ENCODE results near the gene PPP1R1C. TPM values are rescaled to one million over a fixed set of nuclear protein-coding genes. Genes with fewer than 3 reads are reported as not detected.

PPP1R1C gene
- total RNA-seq, 1 experiment from 2014 or later = 2.0 TPM

GRCh38 chr2:182163878-182164277, 178.2 kb downstream of the PPP1R1C start:
- H3K27me3 Mint-ChIP-seq (ENCODE audit: unreplicated experiment) = no peaks in the 10 kb centered on the region
- intact Hi-C loops (cut with micrococcal nuclease; ENCODE audit: unreplicated experiment) = no loop called here
- no peak for TF ChIP-seq CTCF (IDR thresholded peaks at IDR 0.05; ENCODE audit: unreplicated experiment)
- DNase-seq = no peak
- BruUV-seq (replicated peaks) = no TSS peak
- H3K9me3 Mint-ChIP-seq (ENCODE audit: low read depth, unreplicated experiment) = no peaks in the 10 kb centered on the region
- no peaks in the 10 kb centered on the region for H3K36me3 Mint-ChIP-seq (ENCODE audit: insufficient read depth, unreplicated experiment)
- H3K4me1 Mint-ChIP-seq (ENCODE audit: low read depth, unreplicated experiment) = no peaks in the 10 kb centered on the region
- H3K27ac Mint-ChIP-seq (ENCODE audit: unreplicated experiment) = no peak overlapping the region
- CTCF ChIA-PET = no interaction called here
- no peak overlapping the region for H3K4me3 Mint-ChIP-seq (ENCODE audit: low read depth, unreplicated experiment)

- intact Hi-C loops (cut with micrococcal nuclease; ENCODE audit: unreplicated experiment) = no loop called here
- no TSS peak for BruUV-seq (replicated peaks)
- no peaks in the 10 kb centered on the region for H3K36me3 Mint-ChIP-seq (ENCODE audit: insufficient read depth, unreplicated experiment)
- CTCF ChIA-PET = no interaction called here
- no peaks in the 10 kb centered on the region for H3K4me1 Mint-ChIP-seq (ENCODE audit: low read depth, unreplicated experiment)
- H3K9me3 Mint-ChIP-seq (ENCODE audit: low read depth, unreplicated experiment) = no peaks in the 10 kb centered on the region
- DNase-seq = no peak
- TF ChIP-seq CTCF (IDR thresholded peaks at IDR 0.05; ENCODE audit: unreplicated experiment) = no peak
- no peak overlapping the region for H3K4me3 Mint-ChIP-seq (ENCODE audit: low read depth, unreplicated experiment)
- H3K27me3 Mint-ChIP-seq (ENCODE audit: unreplicated experiment) = no peaks in the 10 kb centered on the region
- no peak overlapping the region for H3K27ac Mint-ChIP-seq (ENCODE audit: unreplicated experiment)
Measured at GRCh38 chr2:182164686-182165085, 179.0 kb downstream of the PPP1R1C start.

GRCh38 chr2:182165202-182165601, 179.5 kb downstream of the PPP1R1C start:
- no peak for DNase-seq
- no peaks in the 10 kb centered on the region for H3K4me1 Mint-ChIP-seq (ENCODE audit: low read depth, unreplicated experiment)
- CTCF ChIA-PET = no interaction called here
- intact Hi-C loops (cut with micrococcal nuclease; ENCODE audit: unreplicated experiment) = no loop called here
- H3K4me3 Mint-ChIP-seq (ENCODE audit: low read depth, unreplicated experiment) = no peak overlapping the region
- H3K27ac Mint-ChIP-seq (ENCODE audit: unreplicated experiment) = no peak overlapping the region
- no peaks in the 10 kb centered on the region for H3K36me3 Mint-ChIP-seq (ENCODE audit: insufficient read depth, unreplicated experiment)
- BruUV-seq (replicated peaks) = no TSS peak
- no peak for TF ChIP-seq CTCF (IDR thresholded peaks at IDR 0.05; ENCODE audit: unreplicated experiment)
- H3K27me3 Mint-ChIP-seq (ENCODE audit: unreplicated experiment) = no peaks in the 10 kb centered on the region
- no peaks in the 10 kb centered on the region for H3K9me3 Mint-ChIP-seq (ENCODE audit: low read depth, unreplicated experiment)

- intact Hi-C loops (cut with micrococcal nuclease; ENCODE audit: unreplicated experiment) = no loop called here
- no peaks in the 10 kb centered on the region for H3K9me3 Mint-ChIP-seq (ENCODE audit: low read depth, unreplicated experiment)
- no peaks in the 10 kb centered on the region for H3K4me1 Mint-ChIP-seq (ENCODE audit: low read depth, unreplicated experiment)
- no peak overlapping the region for H3K4me3 Mint-ChIP-seq (ENCODE audit: low read depth, unreplicated experiment)
- H3K27me3 Mint-ChIP-seq (ENCODE audit: unreplicated experiment) = no peaks in the 10 kb centered on the region
- no peak overlapping the region for H3K27ac Mint-ChIP-seq (ENCODE audit: unreplicated experiment)
- BruUV-seq (replicated peaks) = no TSS peak
- H3K36me3 Mint-ChIP-seq (ENCODE audit: insufficient read depth, unreplicated experiment) = no peaks in the 10 kb centered on the region
- no peak for TF ChIP-seq CTCF (IDR thresholded peaks at IDR 0.05; ENCODE audit: unreplicated experiment)
- CTCF ChIA-PET = no interaction called here
- no peak for DNase-seq
Measured at GRCh38 chr2:182166406-182166805, 180.8 kb downstream of the PPP1R1C start.

GRCh38 chr2:182166841-182167240, 181.2 kb downstream of the PPP1R1C start:
- no peaks in the 10 kb centered on the region for H3K27me3 Mint-ChIP-seq (ENCODE audit: unreplicated experiment)
- no peak overlapping the region for H3K4me3 Mint-ChIP-seq (ENCODE audit: low read depth, unreplicated experiment)
- intact Hi-C loops (cut with micrococcal nuclease; ENCODE audit: unreplicated experiment) = no loop called here
- no peaks in the 10 kb centered on the region for H3K36me3 Mint-ChIP-seq (ENCODE audit: insufficient read depth, unreplicated experiment)
- BruUV-seq (replicated peaks) = no TSS peak
- TF ChIP-seq CTCF (IDR thresholded peaks at IDR 0.05; ENCODE audit: unreplicated experiment) = no peak
- H3K4me1 Mint-ChIP-seq (ENCODE audit: low read depth, unreplicated experiment) = no peaks in the 10 kb centered on the region
- no peaks in the 10 kb centered on the region for H3K9me3 Mint-ChIP-seq (ENCODE audit: low read depth, unreplicated experiment)
- no peak overlapping the region for H3K27ac Mint-ChIP-seq (ENCODE audit: unreplicated experiment)
- CTCF ChIA-PET = no interaction called here
- DNase-seq = no peak
